Heart right ventricle (tissue), 16 donors: ENCODE results near the gene BDH1. TPM values are rescaled to one million over a fixed set of nuclear protein-coding genes. Genes with fewer than 3 reads are reported as not detected.

ENCODE experiments used
- ATAC-seq, 8 donors: fragments of 200-7000 bp; cut with Tn5 transposase; one replicate each; pipeline ENCODE4 v1.9.1; 2020; ENCODE audit warnings: mild to moderate bottlenecking in 8 of 8, moderate library complexity in 8 of 8, moderate number of reproducible peaks in 1 of 8
- DNase-seq, 2 donors: peaks; one replicate each; pipeline ENCODE4 v3.0.0-alpha.2; 2020
- H3K27ac ChIP-seq, 10 donors: fragments of 200-600 bp; sonication (generic) in 2 of 10; one replicate each; pipeline versions ENCODE4 v1.5.0 to v1.8.0; 2020 to 2022; ENCODE audit warnings: mild to moderate bottlenecking in 3 of 10
- H3K27me3 ChIP-seq, 7 donors: fragments of 200-600 bp; one replicate each; pipeline ENCODE4 v1.8.0; 2021 to 2022; ENCODE audit warnings: mild to moderate bottlenecking in 2 of 7
- H3K36me3 ChIP-seq, 9 donors: fragments of 200-600 bp; sonication (generic) in 1 of 9; one replicate each; pipeline versions ENCODE4 v1.5.0 to v1.8.0; 2020 to 2022; ENCODE audit warnings: mild to moderate bottlenecking in 2 of 9
- H3K4me1 ChIP-seq, 9 donors: fragments of 200-600 bp; sonication (generic) in 1 of 9; one replicate each; pipeline versions ENCODE4 v1.5.0 to v1.8.0; 2020 to 2022; ENCODE audit warnings: mild to moderate bottlenecking in 4 of 9
- H3K4me3 ChIP-seq, 10 donors: fragments of 200-600 bp; sonication (generic) in 2 of 10; one replicate each; pipeline versions ENCODE4 v1.5.0 to v1.8.0; 2020 to 2022; ENCODE audit warnings: mild to moderate bottlenecking in 7 of 10, moderate library complexity in 2 of 10
- H3K9me3 ChIP-seq, 11 donors: fragments of 200-600 bp in 10 of 11; sonication (generic) in 2 of 11; one replicate each; pipeline versions ENCODE4 v1.5.0 to v1.8.0; 2013 to 2022; ENCODE audit warnings: mild to moderate bottlenecking in 2 of 11, control low read depth in 1 of 11, moderate library complexity in 1 of 11
- CTCF ChIP-seq, 9 donors: fragments of 200-600 bp; sonication (generic) in 2 of 9; IDR thresholded peaks; one replicate each; pipeline versions ENCODE4 v1.5.0 to v1.8.0; 2021 to 2022; ENCODE audit warnings: antibody characterized with exemption in 9 of 9, mild to moderate bottlenecking in 5 of 9, moderate library complexity in 1 of 9
- WGBS, 2 donors: extraction: QIAGEN DNeasy Blood & Tissue Kit; methylation state at CpG; one replicate each; pipeline ENCODE4 v1.1.7; 2013; ENCODE audit warnings: inconsistent platforms in 1 of 2; 5-methylcytosine and 5-hydroxymethylcytosine counted together
- intact Hi-C, 10 donors: fragments of 100-400 bp; cut with DNase I; formaldehyde crosslinking; loops; one replicate each; pipeline versions ENCODE4 v1.11.1 to v1.14.2; 2022
- polyA plus RNA-seq, 2 donors: library from polyadenylated mRNA; stranded (reverse); fragments of 200-250 nt; gene quantifications; one replicate each; pipeline ENCODE4 v1.2.3, GENCODE V29; 2013
- total RNA-seq, 10 donors: library from RNA; stranded (reverse); fragmentation: NEBNext Ultra II Directional in 3 of 10; extraction: Animal tissue kit (Norgen Biotek cat#: 25700) in 3 of 10; gene quantifications; one replicate each; pipeline versions ENCODE4 v1.2.1 to v1.2.4, GENCODE V29; 2021 to 2023
- donor health status: Arrhythmogenic right ventricular cardiomyopathy.
- donor health status: ischemic (EF 13 %, LVEDD 7.1; RV severe dilation, severe dysfunction).
- donor health status: healthy with polysubstance abuse.
- donor health status: DM: no; HTN: yes; CAD: no.
- donor health status: DM: no; HTN: no; CAD: no.
- donor health status: ischemic (EF 25% LVEDD 6.9; RV normal size, moderate dysfunction).
- donor health status: ischemic (EF 25% LVEDD 5.7; RV mildly dilated, moderate dysfunction).
- donor health status: healthy.
- donor health status: DM: yes; HTN: yes; CAD: no.
- donor health status: Ischemic cardiomyopathy.
- donor health status: ischemic (EF 35%, LVEDD 5.7; RV mildly dilated, moderate dysfunction).
- donor health status: nonischemic (EF 11% LVEDD 7.7; RV severe dilation, severe dysfunction).
- donor health status: DM: yes; HTN: yes; CAD: no.
- donor health status: PGD.
- donor health status: ischemic (EF 29% LVEDD 5.4; RV normal size, mild dysfunction).
- donor health status: nonischemic (EF 23%, LVEDD 6.1; RV moderate dilation, normal function).

BDH1 gene
- total and polyA plus RNA-seq, 12 donors = 9.6 to 144 (median 78.0) TPM

GRCh38 chr3:197460639-197461038, 95.1 kb downstream of the BDH1 start:
- H3K4me1 ChIP-seq = peaks cover 0 to 13% (median 7%) of the 10 kb centered on the region in 9 donors
- DNase-seq (no peak), ATAC-seq (no peak)
- no peaks in the 10 kb centered on the region for H3K36me3 ChIP-seq
- 70 to 74% methylated on average over 6 of the region's 6 CpGs for WGBS, 2 donors
- no peak for TF ChIP-seq CTCF (IDR thresholded peaks at IDR 0.05)
- no peaks in the 10 kb centered on the region for H3K9me3 ChIP-seq
- no peak overlapping the region for H3K4me3 ChIP-seq
- intact Hi-C loops = no loop called here
- H3K27me3 ChIP-seq = no peaks in the 10 kb centered on the region
- H3K27ac ChIP-seq = no peak overlapping the region

- no peak for DNase-seq
- Histone ChIP-seq H3K4me3 (no peak overlapping the region), H3K36me3 (no peaks in the 10 kb centered on the region), H3K9me3 (no peaks in the 10 kb centered on the region), H3K27ac (no peak overlapping the region), H3K4me1 (peaks cover 0 to 14% (median 7%) of the 10 kb centered on the region in 9 donors), H3K27me3 (no peaks in the 10 kb centered on the region)
- ATAC-seq = no peak
- WGBS, 2 donors = 85% methylated on average over 11 to 12 of the region's 13 CpGs
- TF ChIP-seq CTCF (IDR thresholded peaks at IDR 0.05) = no peak
- intact Hi-C loops = no loop called here
Measured at GRCh38 chr3:197460002-197460401, 95.8 kb downstream of the BDH1 start.

Other genes with a start within 250 kb of the BDH1 start
- 10 to 100 TPM; 23.6 to 51.4 (median 35.7) TPM for gene RUBCN, start 180.9 kb upstream of the BDH1 start, total RNA-seq
- 10 to 100 TPM in 1 of 2 donors, 1 to 10 TPM in 1; 9.7 to 16.5 TPM for gene RUBCN, start 180.9 kb upstream of the BDH1 start, polyA plus RNA-seq
- gene FYTTD1, start 193.9 kb upstream of the BDH1 start, total RNA-seq = 100 to 1,000 TPM in 1 of 10 donors, 10 to 100 TPM in 9; 63.5 to 111 (median 82.4) TPM
- 10 to 100 TPM; 16.5 to 17.9 TPM for gene FYTTD1, start 193.9 kb upstream of the BDH1 start, polyA plus RNA-seq
- gene LRCH3, start 235.3 kb upstream of the BDH1 start, total RNA-seq = 10 to 100 TPM; 21.5 to 33.2 (median 28.0) TPM
- 10 to 100 TPM in 1 of 2 donors, 1 to 10 TPM in 1; 7.1 to 12.1 TPM for gene LRCH3, start 235.3 kb upstream of the BDH1 start, polyA plus RNA-seq